ENCODE measurements around the gene SH3BP2. TPM values are rescaled to one million over a fixed set of nuclear protein-coding genes. Genes with fewer than 3 reads are reported as not detected.

SH3BP2 gene
- total and polyA plus RNA-seq, 10 of the 15 experiments (the other 5 are each of a cell fraction or from before 2014, with no cell fraction given): 1.1 to 61.8 (median 23.9) TPM

DNA sequence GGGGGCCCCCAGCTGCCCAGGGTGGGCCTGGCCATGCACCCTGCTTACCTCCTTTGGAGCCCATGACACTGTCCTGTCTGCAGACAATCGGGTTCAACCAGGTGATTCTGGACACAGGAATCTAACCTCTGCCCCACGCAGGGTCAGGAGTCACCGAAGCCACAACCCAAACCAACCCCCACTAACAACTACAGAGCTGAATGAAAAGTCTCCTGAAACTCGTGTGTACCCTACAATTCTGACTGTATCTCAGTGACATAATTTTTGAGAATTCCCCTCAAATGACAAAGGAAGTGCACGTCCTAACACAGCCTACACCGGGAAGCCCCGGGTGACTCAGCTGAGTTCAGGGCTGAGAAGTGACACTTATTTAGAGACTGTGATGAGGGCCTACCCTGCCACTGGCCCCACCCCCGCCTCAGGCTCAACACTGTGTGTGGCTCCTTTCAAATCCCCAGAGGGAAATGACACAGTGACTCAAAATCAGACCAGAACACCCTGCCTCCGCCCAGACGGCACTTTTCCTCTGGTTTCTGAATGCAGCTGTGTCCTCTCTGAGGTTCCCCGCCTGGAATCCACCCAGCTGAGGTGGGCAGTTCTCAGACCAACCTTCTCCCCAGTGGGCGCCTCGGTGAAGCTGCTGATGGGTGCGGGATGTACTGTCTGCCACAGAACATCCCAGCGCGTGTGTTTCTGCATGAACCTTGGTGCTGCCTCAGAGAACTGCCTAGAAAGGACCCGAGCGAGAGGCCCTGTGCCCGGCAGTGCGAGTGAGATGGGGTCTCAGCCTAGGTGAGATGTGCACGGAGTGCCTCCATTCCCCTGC is 46.7 kb upstream of the SH3BP2 start (continued):
- TF ChIP-seq, protein P1, sequence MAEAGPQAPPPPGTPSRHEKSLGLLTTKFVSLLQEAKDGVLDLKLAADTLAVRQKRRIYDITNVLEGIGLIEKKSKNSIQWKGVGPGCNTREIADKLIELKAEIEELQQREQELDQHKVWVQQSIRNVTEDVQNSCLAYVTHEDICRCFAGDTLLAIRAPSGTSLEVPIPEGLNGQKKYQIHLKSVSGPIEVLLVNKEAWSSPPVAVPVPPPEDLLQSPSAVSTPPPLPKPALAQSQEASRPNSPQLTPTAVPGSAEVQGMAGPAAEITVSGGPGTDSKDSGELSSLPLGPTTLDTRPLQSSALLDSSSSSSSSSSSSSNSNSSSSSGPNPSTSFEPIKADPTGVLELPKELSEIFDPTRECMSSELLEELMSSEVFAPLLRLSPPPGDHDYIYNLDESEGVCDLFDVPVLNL (IDR thresholded peaks at IDR 0.05; ENCODE audit: low read depth, low read length): peak; percentile 50; the same call in 1 of the 2 replicates
- TF ChIP-seq, protein P2, sequence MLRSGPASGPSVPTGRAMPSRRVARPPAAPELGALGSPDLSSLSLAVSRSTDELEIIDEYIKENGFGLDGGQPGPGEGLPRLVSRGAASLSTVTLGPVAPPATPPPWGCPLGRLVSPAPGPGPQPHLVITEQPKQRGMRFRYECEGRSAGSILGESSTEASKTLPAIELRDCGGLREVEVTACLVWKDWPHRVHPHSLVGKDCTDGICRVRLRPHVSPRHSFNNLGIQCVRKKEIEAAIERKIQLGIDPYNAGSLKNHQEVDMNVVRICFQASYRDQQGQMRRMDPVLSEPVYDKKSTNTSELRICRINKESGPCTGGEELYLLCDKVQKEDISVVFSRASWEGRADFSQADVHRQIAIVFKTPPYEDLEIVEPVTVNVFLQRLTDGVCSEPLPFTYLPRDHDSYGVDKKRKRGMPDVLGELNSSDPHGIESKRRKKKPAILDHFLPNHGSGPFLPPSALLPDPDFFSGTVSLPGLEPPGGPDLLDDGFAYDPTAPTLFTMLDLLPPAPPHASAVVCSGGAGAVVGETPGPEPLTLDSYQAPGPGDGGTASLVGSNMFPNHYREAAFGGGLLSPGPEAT (IDR thresholded peaks at IDR 0.05; ENCODE audit: low read depth): peak; percentile 99
- TF ChIP-seq SREBF2 (IDR thresholded peaks at IDR 0.05; ENCODE audit: low read length) (peak; percentile 46; the same call in 1 of the 2 replicates), IRF4 (IDR thresholded peaks at IDR 0.05; ENCODE audit: low read depth, low read length) (peak; percentile 97), TCF3 (IDR thresholded peaks at IDR 0.05; ENCODE audit: borderline replicate concordance, insufficient read depth, low read depth, low read length) (peak; percentile 93), NR2F1 (conservative IDR thresholded peaks at IDR 0.05) (peak; percentile 100), EZH2 (IDR thresholded peaks at IDR 0.05; ENCODE audit: borderline replicate concordance, control insufficient read depth, low read depth, low read length) (no peak), MEF2B (IDR thresholded peaks at IDR 0.05; ENCODE audit: partially characterized antibody, poor library complexity, severe bottlenecking) (peak; percentile 99), CEBPB (IDR thresholded peaks at IDR 0.05; ENCODE audit: borderline replicate concordance in 1 of 2, low read depth in 2 of 2, low read length in 2 of 2) (peak in 1 of 2 experiments; percentile 98; a peak in 2 of 4 replicates), ZNF384 (IDR thresholded peaks at IDR 0.05; ENCODE audit: borderline replicate concordance, low read depth, low read length) (no peak), RB1 (IDR thresholded peaks at IDR 0.05; ENCODE audit: borderline replicate concordance) (no peak), MEF2A (IDR thresholded peaks at IDR 0.05; ENCODE audit: insufficient read depth, low read depth, low read length) (peak; percentile 87; the same call in 1 of the 2 replicates), MAX (IDR thresholded peaks at IDR 0.05; ENCODE audit: low read depth, low read length) (peak; percentile 66), TCF12 (IDR thresholded peaks at IDR 0.05; ENCODE audit: low read depth, low read length) (peak; percentile 98), FOXM1 (IDR thresholded peaks at IDR 0.05; ENCODE audit: low read depth, low read length) (peak; percentile 100)
- TF ChIP-seq, protein P3, sequence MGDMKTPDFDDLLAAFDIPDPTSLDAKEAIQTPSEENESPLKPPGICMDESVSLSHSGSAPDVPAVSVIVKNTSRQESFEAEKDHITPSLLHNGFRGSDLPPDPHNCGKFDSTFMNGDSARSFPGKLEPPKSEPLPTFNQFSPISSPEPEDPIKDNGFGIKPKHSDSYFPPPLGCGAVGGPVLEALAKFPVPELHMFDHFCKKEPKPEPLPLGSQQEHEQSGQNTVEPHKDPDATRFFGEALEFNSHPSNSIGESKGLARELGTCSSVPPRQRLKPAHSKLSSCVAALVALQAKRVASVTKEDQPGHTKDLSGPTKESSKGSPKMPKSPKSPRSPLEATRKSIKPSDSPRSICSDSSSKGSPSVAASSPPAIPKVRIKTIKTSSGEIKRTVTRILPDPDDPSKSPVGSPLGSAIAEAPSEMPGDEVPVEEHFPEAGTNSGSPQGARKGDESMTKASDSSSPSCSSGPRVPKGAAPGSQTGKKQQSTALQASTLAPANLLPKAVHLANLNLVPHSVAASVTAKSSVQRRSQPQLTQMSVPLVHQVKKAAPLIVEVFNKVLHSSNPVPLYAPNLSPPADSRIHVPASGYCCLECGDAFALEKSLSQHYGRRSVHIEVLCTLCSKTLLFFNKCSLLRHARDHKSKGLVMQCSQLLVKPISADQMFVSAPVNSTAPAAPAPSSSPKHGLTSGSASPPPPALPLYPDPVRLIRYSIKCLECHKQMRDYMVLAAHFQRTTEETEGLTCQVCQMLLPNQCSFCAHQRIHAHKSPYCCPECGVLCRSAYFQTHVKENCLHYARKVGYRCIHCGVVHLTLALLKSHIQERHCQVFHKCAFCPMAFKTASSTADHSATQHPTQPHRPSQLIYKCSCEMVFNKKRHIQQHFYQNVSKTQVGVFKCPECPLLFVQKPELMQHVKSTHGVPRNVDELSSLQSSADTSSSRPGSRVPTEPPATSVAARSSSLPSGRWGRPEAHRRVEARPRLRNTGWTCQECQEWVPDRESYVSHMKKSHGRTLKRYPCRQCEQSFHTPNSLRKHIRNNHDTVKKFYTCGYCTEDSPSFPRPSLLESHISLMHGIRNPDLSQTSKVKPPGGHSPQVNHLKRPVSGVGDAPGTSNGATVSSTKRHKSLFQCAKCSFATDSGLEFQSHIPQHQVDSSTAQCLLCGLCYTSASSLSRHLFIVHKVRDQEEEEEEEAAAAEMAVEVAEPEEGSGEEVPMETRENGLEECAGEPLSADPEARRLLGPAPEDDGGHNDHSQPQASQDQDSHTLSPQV (IDR thresholded peaks at IDR 0.05): peak; percentile 84
